Effector memory CD4-positive, alpha-beta T cell (primary cell): Measurements from ENCODE around the gene HOXD8.

Source experiments
- DNase-seq, 3 donors: peaks; one replicate each; pipeline ENCODE4 v3.0.0-alpha.2; 2020
- H3K27ac ChIP-seq: 2 replicates; pipeline ENCODE4 v1.7.0; 2013; ENCODE audit warnings: mild to moderate bottlenecking, low read length, moderate library complexity; ENCODE audit not compliant: insufficient read depth, poor library complexity, severe bottlenecking
- H3K27me3 ChIP-seq: replicated peaks from 2 replicates; pipeline ENCODE4 v1.7.0; 2013; ENCODE audit warnings: mild to moderate bottlenecking, low read length; ENCODE audit not compliant: insufficient read depth, control insufficient read depth, poor library complexity, severe bottlenecking
- H3K36me3 ChIP-seq: 2 replicates; pipeline ENCODE4 v1.7.0; 2013; ENCODE audit warnings: mild to moderate bottlenecking, low read length, moderate library complexity; ENCODE audit not compliant: control insufficient read depth, insufficient read depth
- H3K4me1 ChIP-seq: 2 replicates; pipeline ENCODE4 v1.7.0; 2013; ENCODE audit warnings: low read length, mild to moderate bottlenecking; ENCODE audit not compliant: control insufficient read depth, insufficient read depth, poor library complexity, severe bottlenecking
- H3K4me3 ChIP-seq: 2 replicates; pipeline ENCODE4 v1.7.0; 2013; ENCODE audit warnings: low read length, low read depth, mild to moderate bottlenecking; ENCODE audit not compliant: insufficient read depth, poor library complexity, severe bottlenecking
- H3K9me3 ChIP-seq: 2 replicates; pipeline ENCODE4 v1.7.0; 2013; ENCODE audit warnings: mild to moderate bottlenecking, low read length, moderate library complexity; ENCODE audit not compliant: control insufficient read depth

The HOXD8 gene

GRCh38 chr2:176084611-176085119, 44.8 kb upstream of the HOXD8 start:
- H3K27me3 ChIP-seq = peaks cover 92% of the 10 kb centered on the region
- peaks cover 25% of the 10 kb centered on the region for H3K9me3 ChIP-seq
- H3K36me3 ChIP-seq = no peaks in the 10 kb centered on the region
- H3K27ac ChIP-seq = no peak overlapping the region
- H3K4me1 ChIP-seq = no peaks in the 10 kb centered on the region
- DNase-seq = no peak
- no peak overlapping the region for H3K4me3 ChIP-seq

GRCh38 chr2:176085120-176085788, 44.3 kb upstream of the HOXD8 start:
- H3K27ac ChIP-seq = no peak overlapping the region
- no peak for DNase-seq
- peaks cover 94% of the 10 kb centered on the region for H3K27me3 ChIP-seq
- no peak overlapping the region for H3K4me3 ChIP-seq
- peaks cover 25% of the 10 kb centered on the region for H3K9me3 ChIP-seq
- H3K4me1 ChIP-seq = no peaks in the 10 kb centered on the region
- no peaks in the 10 kb centered on the region for H3K36me3 ChIP-seq

GRCh38 chr2:176085861-176086771, 43.4 kb upstream of the HOXD8 start:
- H3K4me3 ChIP-seq = no peak overlapping the region
- no peak for DNase-seq
- H3K27ac ChIP-seq = no peak overlapping the region
- peaks cover 22% of the 10 kb centered on the region for H3K9me3 ChIP-seq
- peaks cover 97% of the 10 kb centered on the region for H3K27me3 ChIP-seq
- no peaks in the 10 kb centered on the region for H3K4me1 ChIP-seq
- H3K36me3 ChIP-seq = no peaks in the 10 kb centered on the region

DNA sequence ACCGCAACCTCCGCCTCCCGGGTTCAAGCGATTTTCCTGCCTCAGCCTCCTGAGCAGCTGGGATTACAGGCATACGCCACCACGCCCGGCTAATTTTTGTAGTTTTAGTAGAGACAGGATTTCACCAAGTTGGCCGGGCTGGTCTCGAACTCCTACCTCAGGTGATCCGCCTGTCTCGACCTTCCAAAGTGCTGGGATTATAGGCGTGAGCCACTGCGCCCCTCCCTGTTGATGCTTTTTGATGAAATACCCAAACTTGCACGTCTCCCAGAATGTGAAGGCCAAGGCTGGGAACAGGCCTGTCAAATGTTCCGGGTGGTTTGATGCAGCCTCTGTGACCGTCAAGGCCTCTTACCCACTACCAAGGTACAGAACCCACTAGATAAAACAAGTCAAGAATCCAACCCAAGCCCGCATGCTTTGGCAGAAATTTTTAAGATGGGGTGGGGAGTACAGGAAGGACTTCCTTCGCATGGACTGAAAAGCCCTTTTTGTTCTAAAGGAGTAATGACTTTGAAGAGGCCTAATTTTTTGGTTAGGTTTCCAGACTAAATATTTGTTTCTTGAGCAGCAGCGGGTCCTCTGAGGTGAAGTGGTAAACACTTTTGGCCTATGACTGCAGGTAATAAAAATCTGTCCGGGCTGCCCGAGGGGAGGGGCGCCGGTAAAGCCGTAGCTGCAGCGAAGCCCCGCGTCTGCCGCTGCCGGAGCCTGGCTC, 42.0 kb upstream of the HOXD8 start:
- no peaks in the 10 kb centered on the region for H3K36me3 ChIP-seq
- peaks cover 12% of the 10 kb centered on the region for H3K9me3 ChIP-seq
- no peak overlapping the region for H3K27ac ChIP-seq
- H3K4me1 ChIP-seq = no peaks in the 10 kb centered on the region
- no peak for DNase-seq
- H3K27me3 ChIP-seq = peaks cover 94% of the 10 kb centered on the region
- no peak overlapping the region for H3K4me3 ChIP-seq

DNA sequence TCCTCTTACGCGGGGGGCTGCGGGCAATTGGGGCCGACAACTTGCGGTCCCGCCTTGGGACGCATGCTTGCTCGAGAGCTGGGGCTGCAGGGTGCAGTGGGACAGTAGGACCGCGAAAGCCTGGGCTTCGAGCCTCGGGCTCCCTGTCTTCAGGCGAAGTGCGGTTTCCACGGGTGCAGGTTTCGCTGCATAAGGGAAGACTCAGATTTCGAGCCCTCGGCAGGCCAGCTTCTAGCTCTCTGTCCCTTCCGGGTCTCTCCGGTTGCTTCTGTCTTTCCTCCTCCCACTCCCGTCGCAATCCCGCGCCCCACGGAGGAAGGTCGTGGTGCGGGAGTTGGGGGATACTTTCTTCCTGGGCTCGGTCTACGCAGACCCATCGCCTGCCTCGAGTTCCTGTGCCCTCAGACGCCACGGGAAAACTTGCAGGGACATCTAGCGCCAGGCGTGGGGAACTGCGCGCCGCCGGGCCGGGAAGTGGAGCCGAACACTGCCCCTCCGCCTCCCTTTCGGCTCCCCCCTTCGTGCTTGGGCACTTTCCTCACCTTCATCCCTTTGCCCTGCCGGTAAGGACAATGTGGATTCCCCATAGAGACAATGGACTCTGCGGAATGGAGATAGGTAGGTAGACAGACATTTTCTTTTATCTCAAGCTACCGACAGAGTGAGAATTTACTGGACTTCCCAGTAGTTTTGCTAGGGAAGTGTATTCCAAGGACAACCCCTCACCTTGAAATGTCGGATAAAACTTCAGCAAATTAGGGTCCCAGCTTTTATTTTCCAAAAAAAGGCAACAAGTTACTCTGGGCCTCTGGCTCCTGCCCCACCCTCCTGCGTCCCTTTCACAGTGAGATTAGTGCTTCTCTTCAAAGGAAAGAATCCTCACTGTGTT, 41.2 kb upstream of the HOXD8 start:
- H3K9me3 ChIP-seq = peaks cover 12% of the 10 kb centered on the region
- DNase-seq = no peak

GRCh38 chr2:176088937-176089842, 40.3 kb upstream of the HOXD8 start:
- no peak for DNase-seq
- Histone ChIP-seq H3K9me3 (peaks cover 8% of the 10 kb centered on the region), H3K4me1 (peaks cover 8% of the 10 kb centered on the region), H3K27me3 (peaks cover 92% of the 10 kb centered on the region), H3K27ac (no peak overlapping the region), H3K36me3 (no peaks in the 10 kb centered on the region), H3K4me3 (no peak overlapping the region)

More for the DNA sequence above, 41.2 kb upstream of the HOXD8 start:
- Histone ChIP-seq H3K27me3 (peaks cover 92% of the 10 kb centered on the region), H3K36me3 (no peaks in the 10 kb centered on the region), H3K27ac (no peak overlapping the region), H3K4me3 (no peak overlapping the region), H3K4me1 (peaks cover 4% of the 10 kb centered on the region)

DNA sequence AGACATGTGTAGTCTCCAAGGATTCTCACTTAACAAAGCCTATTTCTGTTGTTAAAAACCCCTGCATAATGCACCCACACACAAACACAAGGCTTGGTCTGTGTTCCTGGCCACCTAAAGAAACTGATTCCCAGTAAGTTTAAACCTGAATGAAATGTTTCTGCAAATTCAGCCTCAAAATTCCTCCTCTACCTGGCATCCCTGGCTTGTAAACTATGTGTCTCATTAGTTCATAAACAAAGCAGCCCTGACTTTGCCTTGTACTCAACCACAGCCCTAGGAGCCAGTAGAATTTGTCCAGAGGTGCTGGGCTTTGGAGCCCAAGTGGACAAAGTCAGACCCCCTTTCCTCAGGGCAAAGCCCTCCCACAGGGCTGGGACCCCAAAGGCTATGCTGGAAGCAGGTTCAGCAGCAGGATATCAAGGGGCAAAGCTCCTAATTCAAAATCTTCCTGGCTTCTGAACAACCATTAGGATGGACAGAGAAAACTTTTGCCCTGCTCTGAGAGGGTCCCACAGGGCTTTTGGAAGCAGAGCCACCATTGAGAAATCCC, 39.6 kb upstream of the HOXD8 start:
- Histone ChIP-seq H3K9me3 (peaks cover 7% of the 10 kb centered on the region), H3K4me1 (peaks cover 8% of the 10 kb centered on the region), H3K27ac (no peak overlapping the region), H3K36me3 (no peaks in the 10 kb centered on the region), H3K4me3 (no peak overlapping the region), H3K27me3 (peaks cover 92% of the 10 kb centered on the region)
- DNase-seq = no peak

GRCh38 chr2:176090862-176091261, 38.6 kb upstream of the HOXD8 start:
- Histone ChIP-seq H3K27me3 (peaks cover 92% of the 10 kb centered on the region), H3K4me1 (peaks cover 8% of the 10 kb centered on the region), H3K36me3 (no peaks in the 10 kb centered on the region), H3K27ac (no peak overlapping the region), H3K4me3 (no peak overlapping the region), H3K9me3 (no peaks in the 10 kb centered on the region)
- no peak for DNase-seq
